SU-DHL-6 (cell line): ENCODE data around the gene BLOC1S1.

Source experiments
- H2AFZ ChIP-seq: fragments of 200-600 bp; sonication (generic); 2 replicates; pipeline ENCODE4 v1.6.1; 2014; ENCODE audit warnings: low read depth, mild to moderate bottlenecking, moderate library complexity, mixed read lengths, antibody characterized with exemption, low read length; ENCODE audit not compliant: severe bottlenecking
- H3F3A ChIP-seq: fragments of 200-600 bp; shearing (Covaris generic); 2 replicates; pipeline ENCODE4 v1.6.0; 2016; ENCODE audit warnings: antibody characterized with exemption, mild to moderate bottlenecking; ENCODE audit not compliant: insufficient read depth
- H3K27ac ChIP-seq: fragments of 200-600 bp; sonication (generic); 2 replicates; pipeline ENCODE4 v1.5.1; 2016; ENCODE audit warnings: low read depth, mild to moderate bottlenecking, low read length, moderate library complexity, mixed read lengths
- H3K27me3 ChIP-seq: fragments of 200-600 bp; sonication (generic), shearing (Covaris generic); 2 replicates; pipeline ENCODE4 v1.6.0; 2014; ENCODE audit warnings: mild to moderate bottlenecking, low read length
- H3K36me3 ChIP-seq: fragments of 200-600 bp; sonication (generic); 2 replicates; pipeline ENCODE4 v1.6.1; 2014; ENCODE audit warnings: mild to moderate bottlenecking, low read length, mixed read lengths
- H3K4me2 ChIP-seq: fragments of 300-600, 200-600 bp; shearing (Covaris generic), sonication (generic); 2 replicates; pipeline ENCODE4 v1.6.0; 2014; ENCODE audit warnings: low read length, low read depth, mild to moderate bottlenecking; ENCODE audit not compliant: poor library complexity, severe bottlenecking
- H3K4me3 ChIP-seq: fragments of 200-600 bp; sonication (generic); 2 replicates; pipeline ENCODE4 v1.5.1; 2014; ENCODE audit warnings: antibody characterized with exemption, low read length, mild to moderate bottlenecking, mixed read lengths; ENCODE audit not compliant: insufficient read depth, poor library complexity, severe bottlenecking
- H3K79me2 ChIP-seq: fragments of 200-600 bp; sonication (generic); 2 replicates; pipeline ENCODE4 v1.6.1; 2014; ENCODE audit warnings: mild to moderate bottlenecking, low read length, moderate library complexity; ENCODE audit not compliant: insufficient read depth
- H3K9ac ChIP-seq: fragments of 200-600 bp; sonication (generic); 2 replicates; pipeline ENCODE4 v1.7.0; 2014; ENCODE audit warnings: mild to moderate bottlenecking, low read length
- H3K9me2 ChIP-seq: fragments of 200-600 bp; sonication (generic); replicated peaks from 2 replicates; pipeline ENCODE4 v1.6.1; 2014; ENCODE audit warnings: low read length; ENCODE audit not compliant: insufficient read depth
- H3K9me3 ChIP-seq: fragments of 200-600 bp; sonication (generic); 2 replicates; pipeline ENCODE4 v1.6.1; 2014; ENCODE audit warnings: low read length, mixed read lengths; ENCODE audit not compliant: insufficient read depth
- H4K20me1 ChIP-seq: fragments of 200-600 bp; sonication (generic); 2 replicates; pipeline ENCODE4 v1.6.1; 2014; ENCODE audit warnings: low read depth, mild to moderate bottlenecking, antibody characterized with exemption, low read length, moderate library complexity, mixed read lengths
- EZH2phosphoT487 ChIP-seq: fragments of 200-600 bp; sonication (generic), shearing (Covaris generic); conservative IDR thresholded peaks from 2 replicates; pipeline ENCODE4 v1.6.1; 2018; ENCODE audit warnings: mild to moderate bottlenecking, antibody characterized with exemption, low read length, moderate library complexity, mixed read lengths
- TF ChIP-seq, protein P1 (sequence below): fragments of 200-600 bp; sonication (generic); IDR thresholded peaks from one replicate; pipeline ENCODE4 v1.5.1; 2017; ENCODE audit warnings: antibody characterized with exemption, mild to moderate bottlenecking, low read length, moderate library complexity; ENCODE audit not compliant: insufficient read depth, poor library complexity, severe bottlenecking

Gene BLOC1S1

DNA sequence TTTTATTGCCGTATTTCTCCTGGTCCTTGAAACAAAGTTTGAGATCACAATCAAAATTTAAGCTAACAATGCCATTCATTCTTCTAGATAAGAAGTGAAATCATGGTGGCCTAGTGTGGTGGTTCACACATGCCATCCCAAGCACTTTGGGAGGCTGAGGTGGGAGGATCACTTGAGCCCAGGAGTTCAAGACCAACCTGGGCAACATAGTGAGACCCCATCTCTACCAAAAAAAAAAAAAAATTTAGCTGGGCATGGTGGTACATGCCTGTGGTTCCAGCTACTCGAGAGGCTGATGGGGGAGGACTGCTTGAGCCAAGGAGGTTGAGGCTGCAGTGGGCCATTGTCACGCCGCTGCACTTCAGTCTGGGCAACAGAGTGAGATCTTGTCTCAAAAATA, 51.3 kb downstream of the BLOC1S1 start:
- no peak overlapping the region for H2AFZ ChIP-seq
- H3F3A ChIP-seq: no peaks in the 10 kb centered on the region
- no peaks in the 10 kb centered on the region for H3K9me3 ChIP-seq
- peaks cover 5% of the 10 kb centered on the region; the same call in 1 of the 2 replicates for H3K36me3 ChIP-seq
- H3K79me2 ChIP-seq: 0 out of 2 replicates have a peak, but pooled peaks cover 2% of the 10 kb centered on the region
- no peak for TF ChIP-seq EZH2phosphoT487
- TF ChIP-seq, protein P1, sequence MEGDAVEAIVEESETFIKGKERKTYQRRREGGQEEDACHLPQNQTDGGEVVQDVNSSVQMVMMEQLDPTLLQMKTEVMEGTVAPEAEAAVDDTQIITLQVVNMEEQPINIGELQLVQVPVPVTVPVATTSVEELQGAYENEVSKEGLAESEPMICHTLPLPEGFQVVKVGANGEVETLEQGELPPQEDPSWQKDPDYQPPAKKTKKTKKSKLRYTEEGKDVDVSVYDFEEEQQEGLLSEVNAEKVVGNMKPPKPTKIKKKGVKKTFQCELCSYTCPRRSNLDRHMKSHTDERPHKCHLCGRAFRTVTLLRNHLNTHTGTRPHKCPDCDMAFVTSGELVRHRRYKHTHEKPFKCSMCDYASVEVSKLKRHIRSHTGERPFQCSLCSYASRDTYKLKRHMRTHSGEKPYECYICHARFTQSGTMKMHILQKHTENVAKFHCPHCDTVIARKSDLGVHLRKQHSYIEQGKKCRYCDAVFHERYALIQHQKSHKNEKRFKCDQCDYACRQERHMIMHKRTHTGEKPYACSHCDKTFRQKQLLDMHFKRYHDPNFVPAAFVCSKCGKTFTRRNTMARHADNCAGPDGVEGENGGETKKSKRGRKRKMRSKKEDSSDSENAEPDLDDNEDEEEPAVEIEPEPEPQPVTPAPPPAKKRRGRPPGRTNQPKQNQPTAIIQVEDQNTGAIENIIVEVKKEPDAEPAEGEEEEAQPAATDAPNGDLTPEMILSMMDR: no peak
- H3K9ac ChIP-seq: no peak overlapping the region
- no peak overlapping the region for H3K4me2 ChIP-seq
- no peaks in the 10 kb centered on the region for H4K20me1 ChIP-seq
- H3K27ac ChIP-seq: no peak overlapping the region
- no peak overlapping the region for H3K4me3 ChIP-seq
- no peaks in the 10 kb centered on the region for H3K27me3 ChIP-seq
- H3K9me2 ChIP-seq: no peaks in the 10 kb centered on the region
